HG03469 (cell line): ENCODE results near the gene SSBP3.

ENCODE experiments used
- ATAC-seq: cut with Tn5 transposase; IDR thresholded peaks from one replicate; pipeline ENCODE4 v1.9.1; 2021; ENCODE audit warnings: mild to moderate bottlenecking, moderate library complexity, moderate number of reproducible peaks; ENCODE audit not compliant: unreplicated experiment

The SSBP3 gene

DNA sequence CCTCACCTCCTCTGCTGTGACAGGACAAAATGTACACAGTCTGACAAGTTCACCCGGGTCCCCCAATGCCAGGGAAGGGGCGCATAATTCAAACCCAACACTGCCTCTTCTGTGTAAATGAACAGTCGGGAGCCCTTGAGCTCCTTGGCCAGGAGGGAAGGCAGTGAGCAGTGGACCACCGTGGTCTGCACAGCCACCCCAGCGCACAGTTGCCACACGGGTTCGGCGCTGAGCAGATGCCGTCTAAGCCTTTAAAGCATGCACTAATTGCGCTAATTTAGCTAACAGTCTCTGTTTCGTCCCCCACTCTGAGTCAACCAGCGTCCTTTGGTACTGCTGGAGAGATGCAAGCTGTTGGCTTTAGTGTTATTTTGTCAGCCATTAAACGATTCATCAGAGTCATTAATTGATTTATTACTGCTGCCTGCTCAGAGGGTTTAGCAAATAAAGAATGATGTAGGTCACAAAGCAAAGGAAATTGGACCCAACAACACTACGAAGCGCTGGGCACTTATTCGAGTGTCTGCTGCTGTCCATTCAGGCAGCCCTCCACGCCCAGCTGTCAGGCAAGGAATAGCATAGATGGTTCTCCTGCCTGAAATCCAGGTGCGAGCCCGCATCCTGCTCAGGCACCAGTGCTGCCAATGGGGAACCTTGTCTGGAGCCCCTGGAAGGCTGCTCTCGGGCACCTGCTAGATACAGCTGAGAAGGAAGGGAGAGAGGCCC, 114.8 kb downstream of the SSBP3 start:
- ATAC-seq: no peak

DNA sequence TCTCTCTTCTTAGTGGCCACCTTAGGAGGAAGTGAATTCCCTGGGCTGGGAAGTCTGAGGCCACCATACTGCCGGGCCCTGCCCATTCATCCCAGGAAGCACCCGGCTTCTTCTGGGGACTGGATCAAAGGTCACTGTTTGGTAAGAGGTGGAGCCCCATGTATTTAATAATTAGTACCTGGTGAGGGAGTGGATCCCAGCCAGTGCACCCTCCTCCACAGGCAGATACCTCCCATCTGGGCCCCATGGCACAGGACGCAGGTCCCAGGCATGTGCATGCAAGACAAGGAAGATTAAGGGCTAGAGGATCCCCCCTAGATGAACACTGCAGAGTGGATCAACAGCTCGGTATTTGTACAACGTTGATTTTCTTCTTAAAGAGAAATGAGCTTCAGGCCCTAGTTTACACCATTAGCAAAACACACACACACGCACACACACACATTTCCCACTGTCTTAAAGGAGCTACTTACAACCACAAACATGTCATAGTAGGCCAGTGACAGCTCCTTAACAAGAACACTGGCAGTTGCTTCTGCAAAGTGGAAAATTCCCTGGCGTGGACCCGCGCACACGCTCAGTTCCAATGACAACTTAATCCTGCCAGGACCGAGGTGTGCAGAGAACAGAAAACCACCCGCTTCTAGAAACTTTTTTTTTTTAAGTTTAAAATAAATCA, 115.5 kb downstream of the SSBP3 start:
- no peak for ATAC-seq

DNA sequence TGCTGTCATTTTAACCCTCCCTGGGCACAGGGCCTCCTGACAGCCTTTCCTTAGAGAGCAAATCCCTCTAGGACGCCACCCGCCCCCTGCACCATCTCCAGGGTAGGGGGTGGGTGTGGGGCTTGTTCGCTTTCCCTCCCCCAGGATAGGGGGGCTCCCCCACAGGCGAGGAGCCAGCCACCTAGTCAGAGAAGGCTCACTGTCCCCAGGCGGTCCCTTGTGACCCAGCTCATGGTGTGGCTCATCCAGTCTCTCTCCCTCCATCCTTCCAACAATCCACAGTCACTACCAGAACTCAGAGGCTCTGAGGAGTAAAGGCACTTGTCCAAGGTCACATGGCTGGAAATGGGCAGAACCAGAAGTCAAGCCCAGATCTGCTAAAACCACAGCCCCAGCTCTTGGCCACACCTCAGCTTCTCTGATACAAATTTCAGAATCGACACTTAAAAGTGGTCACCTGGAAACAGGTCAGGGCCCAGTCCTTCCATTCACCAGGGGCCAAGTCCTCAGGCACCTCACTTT, 116.4 kb downstream of the SSBP3 start:
- ATAC-seq: no peak

DNA sequence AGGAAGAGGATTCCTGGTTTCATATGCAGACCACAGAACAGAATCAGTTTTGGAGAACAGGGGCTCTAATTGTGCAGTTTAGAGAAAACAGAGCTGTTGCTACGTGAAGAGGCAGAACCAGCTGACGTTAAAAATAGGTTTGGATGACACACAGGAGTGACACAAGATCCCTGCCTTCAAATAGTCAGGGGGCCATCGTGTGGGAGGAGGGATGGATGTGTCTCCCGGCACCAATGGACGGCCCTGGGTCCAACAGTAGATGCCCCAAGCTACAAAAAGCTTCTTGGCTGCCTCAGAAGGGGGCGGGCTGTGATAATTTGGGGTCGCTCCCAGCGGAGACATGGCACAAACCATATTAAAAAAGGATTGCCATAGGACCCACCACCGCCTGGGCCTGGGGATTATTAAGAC, 118.4 kb downstream of the SSBP3 start:
- no peak for ATAC-seq

DNA sequence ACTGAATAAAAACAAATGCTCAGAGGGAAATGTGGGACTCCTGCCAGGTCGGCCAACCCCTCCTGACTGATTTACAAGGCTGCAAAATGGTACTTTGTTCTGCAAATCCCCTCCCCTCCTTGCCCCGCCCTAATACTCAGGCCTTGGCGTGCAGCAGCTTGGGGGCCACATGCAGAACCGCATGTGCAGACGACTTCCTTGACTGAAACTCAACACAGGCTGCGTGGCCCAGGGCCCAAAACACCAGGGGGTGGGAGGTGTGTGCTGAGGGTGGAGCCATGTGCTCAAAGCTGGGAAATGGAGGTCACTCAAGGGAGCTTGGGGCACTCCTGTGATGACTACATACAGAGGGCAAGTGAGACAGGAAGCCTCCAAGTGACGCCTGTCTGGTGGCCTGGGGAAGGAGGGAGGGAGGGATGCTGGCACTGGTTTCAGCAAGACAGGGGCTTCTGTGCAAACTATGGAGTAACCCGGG, 119.0 kb downstream of the SSBP3 start:
- no peak for ATAC-seq

DNA sequence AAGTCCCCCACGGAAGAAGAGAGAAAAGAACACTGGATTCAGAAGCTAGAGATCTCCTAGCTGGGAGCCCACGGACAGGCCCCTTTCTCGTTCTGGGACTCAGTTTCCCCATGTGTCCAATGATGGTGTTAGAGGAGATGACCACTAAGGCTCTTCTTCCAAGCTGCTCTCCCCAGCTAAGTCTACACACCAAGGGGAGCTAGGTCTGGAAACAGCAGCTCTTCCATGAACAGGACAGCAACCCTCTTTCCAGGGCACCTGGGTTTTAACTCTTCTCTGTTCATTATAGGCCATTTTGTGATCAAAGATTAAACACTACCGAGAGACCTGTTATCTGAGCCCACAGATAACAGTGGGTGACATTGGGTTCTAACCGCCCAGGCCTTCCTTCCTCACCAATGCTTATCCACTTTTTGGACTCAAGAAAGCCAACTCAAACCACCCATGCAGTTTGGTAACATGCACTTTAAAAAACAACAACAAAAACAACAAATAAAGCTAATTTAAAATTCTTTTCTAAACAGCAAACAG, 120.3 kb downstream of the SSBP3 start:
- no peak for ATAC-seq

DNA sequence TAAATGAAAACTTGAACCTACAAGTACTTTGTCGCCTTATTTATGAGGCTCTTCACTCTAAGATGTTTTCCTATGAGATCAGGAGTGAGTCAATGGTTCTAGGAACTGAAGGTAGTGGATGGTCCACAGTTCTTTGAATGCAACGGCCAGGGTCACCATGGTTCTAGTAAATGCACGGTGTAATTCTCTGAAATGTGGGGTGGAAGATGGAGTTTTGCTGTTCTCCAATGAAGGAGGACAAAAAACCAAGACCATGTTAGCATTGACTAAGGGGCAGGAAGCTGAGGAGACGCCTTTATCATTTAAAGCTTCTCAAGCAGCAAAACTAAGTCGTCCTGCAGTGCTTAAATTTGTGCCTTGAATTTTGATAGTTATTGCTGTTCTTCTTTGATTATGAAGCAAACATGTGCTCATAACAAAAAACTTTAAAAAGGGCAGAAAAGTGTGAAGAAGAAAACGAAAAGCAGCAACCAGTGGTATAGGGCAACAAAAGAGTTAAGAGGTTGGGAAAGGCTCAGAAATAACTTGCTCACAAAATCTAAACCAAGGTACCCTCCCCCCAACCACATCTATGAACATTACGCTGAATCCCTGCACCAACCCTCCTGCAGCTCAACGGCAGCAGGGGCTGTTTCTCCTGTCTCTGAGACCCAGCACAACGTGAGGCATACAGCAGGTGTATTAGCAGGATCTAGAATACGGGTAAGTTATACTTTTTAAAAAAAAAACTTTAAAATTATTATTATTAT, 121.2 kb downstream of the SSBP3 start:
- ATAC-seq: no peak

DNA sequence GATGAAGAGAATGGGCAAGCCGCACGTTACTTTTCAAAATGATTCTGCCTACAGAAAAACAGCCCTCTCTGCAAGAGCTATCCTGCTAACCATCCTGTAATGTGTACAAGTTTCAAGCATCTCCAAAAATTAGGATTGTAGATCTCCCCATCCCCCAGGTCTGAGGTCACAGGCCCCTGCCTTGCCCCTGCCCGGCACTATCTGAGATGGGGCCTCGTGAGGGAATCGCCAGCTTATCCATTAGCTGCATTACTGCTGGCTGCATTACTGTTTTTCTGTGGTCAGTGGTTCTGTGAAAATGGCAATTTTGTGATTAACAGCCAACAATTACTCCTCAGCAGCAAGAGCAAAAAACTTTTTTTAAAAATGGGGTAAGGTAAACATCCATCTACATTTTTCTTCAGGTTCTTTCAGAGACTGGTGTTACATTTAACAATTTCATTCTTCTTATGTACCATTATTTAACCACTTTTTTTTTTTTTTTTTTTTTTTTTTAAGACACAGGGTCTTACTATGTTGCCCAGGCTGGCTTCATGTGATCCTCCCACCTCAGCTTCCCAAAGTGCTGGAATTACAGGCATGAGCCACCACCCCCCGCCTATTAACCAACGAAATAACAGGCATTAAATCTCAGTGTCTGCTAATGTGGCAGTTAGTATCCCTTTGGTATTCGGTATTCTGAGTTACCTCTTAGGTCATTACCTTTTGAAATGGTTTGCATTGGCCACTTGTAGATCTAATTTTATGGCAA, 122.4 kb downstream of the SSBP3 start:
- no peak for ATAC-seq

DNA sequence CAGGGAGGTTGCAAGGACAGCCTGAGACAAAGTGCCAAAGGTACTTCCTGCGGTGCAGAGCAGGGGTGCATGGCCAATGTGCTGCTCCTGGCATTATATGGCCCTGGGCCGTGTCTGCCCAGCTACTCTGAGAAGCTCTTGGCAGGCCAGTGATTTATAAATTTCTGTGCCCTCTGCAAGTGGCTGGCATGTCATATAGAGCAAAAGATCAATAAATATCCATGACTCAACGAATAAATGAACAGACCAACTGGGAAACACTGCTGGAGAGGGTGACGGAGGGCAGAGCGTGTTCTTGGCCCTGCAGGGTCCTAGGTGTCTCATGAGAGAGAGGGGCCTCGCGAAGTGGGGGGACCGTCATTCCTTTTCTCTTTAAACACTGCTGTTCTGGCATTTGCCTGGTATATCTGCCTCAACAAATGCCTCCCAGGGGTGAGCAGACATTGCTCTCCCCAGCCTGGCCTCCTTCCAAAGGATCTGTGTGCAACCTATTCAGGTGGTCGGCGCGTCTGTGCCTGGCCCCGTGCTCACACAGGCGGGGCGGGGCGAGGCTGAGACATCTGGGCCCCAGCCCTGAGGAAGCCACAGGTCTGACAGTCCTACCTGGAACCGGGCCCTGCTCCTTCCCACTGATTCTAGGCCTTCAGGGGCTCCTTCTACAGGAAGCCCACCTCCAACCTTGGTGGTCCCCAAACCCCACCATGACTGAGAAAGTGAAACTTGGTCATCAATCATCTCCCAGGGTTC, 123.9 kb downstream of the SSBP3 start:
- no peak for ATAC-seq

DNA sequence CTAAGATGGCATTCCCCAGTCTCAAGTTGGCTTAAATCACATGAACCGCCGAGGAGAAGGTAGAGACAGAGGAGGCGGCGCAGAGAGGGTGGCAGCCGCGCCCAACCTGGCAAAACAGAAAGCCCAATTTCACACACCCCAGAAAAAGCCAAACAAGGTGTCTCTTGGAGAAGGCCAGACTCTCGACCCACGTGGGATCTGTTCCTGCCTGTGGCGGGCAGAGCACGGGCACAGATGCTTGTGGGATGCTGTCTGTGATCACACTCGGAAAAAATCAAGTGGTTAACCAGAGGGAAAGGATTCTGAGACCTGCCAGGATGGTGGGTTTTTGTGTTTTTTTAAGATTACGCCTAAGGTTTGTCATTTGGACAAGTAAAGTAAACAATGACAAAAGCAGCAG, 125.5 kb downstream of the SSBP3 start:
- ATAC-seq: no peak

DNA sequence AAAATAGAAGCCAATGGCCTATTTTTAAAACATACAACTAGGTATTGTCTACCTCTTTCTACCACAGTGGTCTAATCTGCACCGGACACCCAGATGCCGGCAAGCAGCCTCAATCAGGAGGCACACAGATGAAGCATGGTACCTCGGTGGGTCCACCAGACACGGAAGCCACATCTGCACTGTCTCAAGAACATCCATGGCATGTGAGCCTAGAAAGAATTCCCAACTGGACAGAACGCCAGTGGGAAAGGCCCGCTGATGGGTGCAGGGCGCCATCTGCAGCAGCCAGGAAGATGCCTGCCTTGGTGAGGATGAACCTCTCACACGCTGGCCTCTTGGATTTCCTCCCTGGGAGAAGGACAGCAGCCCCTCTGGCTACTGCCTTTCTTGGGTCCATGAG, 126.7 kb downstream of the SSBP3 start:
- no peak for ATAC-seq

DNA sequence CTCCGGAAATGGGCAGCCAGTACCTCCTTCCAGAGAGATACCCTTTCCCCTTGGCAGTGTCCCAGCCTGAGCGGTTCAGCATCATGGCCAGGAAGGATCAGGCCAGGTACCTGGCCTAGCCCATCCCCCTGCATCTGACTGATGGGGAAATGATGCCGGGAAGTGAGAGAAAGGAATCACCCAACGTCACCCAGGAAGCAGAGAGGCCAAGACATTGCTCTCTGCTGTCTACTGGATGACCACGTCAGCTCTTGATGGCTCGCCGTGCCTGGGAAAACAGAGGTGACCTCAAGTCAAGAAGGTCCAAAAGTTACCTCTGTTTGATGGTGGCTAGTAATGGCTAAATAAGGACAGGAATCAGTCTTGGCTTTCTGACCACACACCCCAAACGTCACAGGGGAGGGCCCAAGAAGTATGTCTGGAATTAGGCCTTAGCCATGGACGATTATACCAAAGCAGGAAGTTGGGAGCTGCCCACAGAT, 127.2 kb downstream of the SSBP3 start:
- ATAC-seq: no peak

DNA sequence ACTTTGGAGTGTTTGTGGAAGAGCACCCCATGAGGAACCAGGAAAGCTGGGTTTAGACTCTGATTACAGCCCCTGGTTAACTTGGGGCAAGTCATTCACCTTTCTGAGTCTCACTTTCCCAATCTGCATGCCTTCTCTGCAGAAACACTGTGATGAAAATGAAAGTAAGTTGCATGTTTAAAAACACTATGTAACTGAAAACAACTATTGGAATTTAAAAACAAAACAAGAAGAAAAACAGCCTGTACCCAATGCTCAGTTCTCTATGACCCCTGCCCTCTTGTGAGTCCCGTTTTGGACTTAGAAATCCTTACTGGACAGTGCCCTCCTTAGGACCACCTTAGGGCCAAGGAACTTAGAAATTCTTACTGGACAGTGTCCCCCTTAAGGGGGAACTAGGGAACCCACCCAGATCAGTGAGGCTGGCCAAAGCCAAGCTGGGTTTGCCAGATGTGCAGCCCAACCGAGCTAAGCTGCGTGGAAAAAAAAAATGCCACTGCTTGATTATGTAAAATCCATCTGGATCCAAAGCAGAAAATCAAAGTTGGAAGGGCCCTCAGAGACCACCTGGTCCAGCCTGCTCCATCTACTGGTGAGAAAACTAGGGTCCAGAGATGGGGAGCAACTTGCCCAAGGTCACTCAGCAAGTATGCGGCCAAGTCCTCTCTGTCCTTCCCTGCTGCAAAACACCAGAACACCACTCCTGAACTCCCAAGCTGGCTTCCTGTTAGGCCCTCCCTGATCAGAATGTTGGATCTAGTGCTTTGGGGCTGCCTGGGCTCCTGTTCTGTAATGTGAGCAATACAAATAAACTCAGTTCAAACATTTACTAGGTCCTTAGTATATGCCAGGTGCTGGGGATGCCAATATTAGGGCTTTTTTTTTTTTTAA, 128.5 kb downstream of the SSBP3 start:
- ATAC-seq: no peak

DNA sequence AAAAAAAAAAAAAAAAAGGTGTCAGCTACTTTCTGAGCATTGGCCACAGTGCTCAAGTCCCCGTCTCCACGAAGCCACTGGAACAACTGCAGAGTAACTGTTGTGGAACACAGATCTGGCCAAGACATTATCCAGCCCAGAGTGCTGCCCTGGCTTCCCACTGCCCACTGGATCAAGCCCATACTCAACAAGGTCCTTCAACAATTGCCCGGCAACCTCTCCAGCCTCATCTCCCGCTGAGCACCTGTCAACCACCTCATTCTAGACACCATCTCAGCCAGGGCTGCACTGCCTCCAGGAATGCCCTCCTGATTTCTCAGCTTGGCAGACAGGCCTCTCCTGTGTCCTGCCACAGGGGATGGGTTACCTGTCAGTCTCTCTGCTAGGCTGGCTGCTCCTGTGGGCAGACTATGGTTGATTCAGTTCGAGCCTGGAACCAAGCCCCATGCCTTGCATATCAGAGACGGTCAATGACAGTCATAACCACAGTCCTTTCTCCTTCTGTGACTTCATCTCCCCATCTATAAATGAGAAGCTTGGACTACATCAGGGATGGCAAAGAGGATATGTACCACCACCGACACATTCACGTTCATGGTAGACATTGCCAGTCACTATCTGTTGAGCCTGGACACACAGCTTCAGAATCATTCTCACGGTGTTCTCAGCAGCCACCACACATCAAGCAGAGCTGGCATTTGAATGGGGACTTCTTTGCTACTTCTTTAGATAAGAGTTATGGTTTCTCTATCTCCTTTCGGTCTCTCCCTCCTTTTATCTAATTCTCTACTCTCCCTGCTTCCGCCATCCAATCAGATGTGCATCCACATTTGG, 129.4 kb downstream of the SSBP3 start:
- ATAC-seq: no peak

DNA sequence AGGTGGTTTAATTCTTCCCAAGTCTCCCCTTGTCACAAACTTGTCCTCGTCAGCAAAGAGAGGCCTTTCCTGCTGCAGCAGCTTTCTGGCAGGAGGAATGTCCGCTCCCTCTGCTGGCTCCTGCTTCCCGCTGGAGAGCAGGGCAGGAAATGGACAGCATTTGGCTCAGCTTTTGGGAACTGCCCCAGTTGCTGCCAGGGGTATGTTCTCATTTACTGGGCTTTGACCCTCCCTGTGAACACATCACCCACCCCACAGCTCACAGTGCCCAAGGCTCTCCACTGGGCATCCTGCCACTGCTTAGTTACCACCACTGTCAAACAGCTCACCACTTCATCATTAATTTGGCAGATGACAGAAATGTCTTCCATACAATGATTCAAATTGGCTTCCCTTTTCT, 130.8 kb downstream of the SSBP3 start:
- ATAC-seq: no peak

DNA sequence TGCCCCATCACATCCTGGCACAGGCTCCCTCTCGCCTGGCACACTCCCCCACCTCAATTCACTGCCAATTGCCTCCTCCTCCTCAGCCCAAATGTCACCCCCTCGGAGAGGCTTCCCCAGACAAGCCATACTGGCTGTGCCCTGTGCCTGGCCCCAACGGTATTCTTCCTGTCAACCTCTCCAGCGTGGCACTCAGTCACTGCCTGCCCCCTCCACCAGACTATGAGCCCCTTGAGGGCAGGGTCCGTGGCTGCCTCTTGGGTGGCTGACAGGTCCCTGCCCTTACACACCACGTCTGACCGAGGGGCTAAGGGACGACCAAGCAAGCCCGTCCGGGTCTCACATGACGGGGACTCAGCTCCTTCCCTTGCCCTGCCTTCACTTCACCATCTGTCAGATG, 131.3 kb downstream of the SSBP3 start:
- no peak for ATAC-seq

DNA sequence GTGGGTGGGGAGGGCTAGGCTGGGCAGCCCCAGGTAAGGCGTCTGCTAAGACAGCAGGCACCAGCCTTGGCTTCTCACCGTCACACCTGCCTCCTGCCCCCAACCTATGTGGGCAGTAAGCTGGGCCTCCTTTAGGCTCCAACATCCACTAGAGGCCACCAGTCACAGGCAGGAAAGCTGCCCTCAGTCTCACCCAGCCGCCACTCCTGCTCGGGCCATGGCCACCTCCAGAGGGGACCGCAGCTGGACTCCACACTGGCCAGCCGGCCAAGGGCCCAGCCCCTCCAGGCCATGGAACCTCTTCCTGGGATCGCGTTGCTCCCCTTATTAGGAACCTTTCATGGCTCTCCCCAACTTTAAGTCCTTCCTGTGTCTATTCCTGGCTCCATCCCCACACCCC, 131.7 kb downstream of the SSBP3 start:
- ATAC-seq: no peak

DNA sequence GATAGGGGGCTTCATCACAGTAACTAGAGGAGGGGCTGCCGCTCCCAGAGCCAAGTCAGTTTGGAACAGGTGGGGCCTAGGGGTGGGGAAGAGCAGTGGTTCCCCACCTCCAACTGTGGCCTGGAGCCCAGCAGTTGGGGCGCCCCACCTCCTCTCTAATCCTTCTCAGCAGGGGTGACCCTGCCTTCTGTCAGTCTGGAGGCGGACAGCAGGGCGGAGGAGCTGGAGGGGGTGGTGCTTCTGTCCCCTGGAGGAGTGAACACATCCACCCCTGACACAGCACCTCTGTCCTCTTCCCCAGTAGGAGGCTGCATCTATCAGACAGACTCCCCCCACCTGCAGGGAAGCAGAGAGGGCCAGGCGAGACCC, 132.4 kb downstream of the SSBP3 start:
- no peak for ATAC-seq
